ENCODE data around the gene AKAP13.

The AKAP13 gene

GRCh38 chr15:85499371-85499887 is 119.0 kb downstream of the AKAP13 start:
- DNase-seq (ENCODE audit: low spot score) (no peak), FAIRE-seq (no peak)

GRCh38 chr15:85500060-85500708 is 119.8 kb downstream of the AKAP13 start:
- no peak for FAIRE-seq
- no peak for DNase-seq (ENCODE audit: low spot score)

- DNase-seq (ENCODE audit: low spot score) (no peak), FAIRE-seq (no peak)
Observed at GRCh38 chr15:85500729-85501128, 120.3 kb downstream of the AKAP13 start.

- FAIRE-seq (no peak), DNase-seq (ENCODE audit: low spot score) (no peak)
Observed at GRCh38 chr15:85501574-85501973, 121.2 kb downstream of the AKAP13 start.

GRCh38 chr15:85503151-85503799 is 122.9 kb downstream of the AKAP13 start:
- FAIRE-seq: no peak

GRCh38 chr15:85504749-85505676 is 124.6 kb downstream of the AKAP13 start:
- DNase-seq (ENCODE audit: low spot score) (peak; percentile 43), FAIRE-seq (peak; percentile 86)

More at GRCh38 chr15:85503151-85503799, 122.9 kb downstream of the AKAP13 start:
- DNase-seq (ENCODE audit: low spot score): no peak

GRCh38 chr15:85507114-85507513 is 126.7 kb downstream of the AKAP13 start:
- FAIRE-seq (no peak), DNase-seq (ENCODE audit: low spot score) (no peak)

GRCh38 chr15:85509973-85510372 is 129.6 kb downstream of the AKAP13 start:
- FAIRE-seq: no peak
- no peak for DNase-seq (ENCODE audit: low spot score)

- FAIRE-seq (no peak), DNase-seq (ENCODE audit: low spot score) (no peak)
Observed at GRCh38 chr15:85514413-85514812, 134.0 kb downstream of the AKAP13 start.

GRCh38 chr15:85515212-85515611 is 134.8 kb downstream of the AKAP13 start:
- DNase-seq (ENCODE audit: low spot score) (no peak), FAIRE-seq (no peak)

GRCh38 chr15:85517086-85517485 is 136.7 kb downstream of the AKAP13 start:
- FAIRE-seq (no peak), DNase-seq (ENCODE audit: low spot score) (no peak)

- no peak for DNase-seq (ENCODE audit: low spot score)
- FAIRE-seq: no peak
Observed at GRCh38 chr15:85518979-85519761, 138.8 kb downstream of the AKAP13 start.

- no peak for DNase-seq (ENCODE audit: low spot score)
- FAIRE-seq: no peak
Observed at GRCh38 chr15:85520650-85521049, 140.2 kb downstream of the AKAP13 start.

- DNase-seq (ENCODE audit: low spot score): no peak
- no peak for FAIRE-seq
Observed at GRCh38 chr15:85523530-85523929, 143.1 kb downstream of the AKAP13 start.

GRCh38 chr15:85525755-85526154 is 145.4 kb downstream of the AKAP13 start:
- no peak for DNase-seq (ENCODE audit: low spot score)
- FAIRE-seq: no peak

GRCh38 chr15:85527895-85528294 is 147.5 kb downstream of the AKAP13 start:
- FAIRE-seq: no peak
- DNase-seq (ENCODE audit: low spot score): no peak

GRCh38 chr15:85530079-85530478 is 149.7 kb downstream of the AKAP13 start:
- FAIRE-seq: no peak
- DNase-seq (ENCODE audit: low spot score): no peak

GRCh38 chr15:85531083-85531482 is 150.7 kb downstream of the AKAP13 start:
- FAIRE-seq: no peak
- DNase-seq (ENCODE audit: low spot score): no peak

- FAIRE-seq (no peak), DNase-seq (ENCODE audit: low spot score) (no peak)
Observed at GRCh38 chr15:85532689-85533088, 152.3 kb downstream of the AKAP13 start.

GRCh38 chr15:85534031-85534430 is 153.6 kb downstream of the AKAP13 start:
- FAIRE-seq: no peak
- no peak for DNase-seq (ENCODE audit: low spot score)

Measured in RCC 7860 (cell line).